Activated CD4-positive, alpha-beta memory T cell treated with anti-CD3 and anti-CD28 coated beads for 36 hours (primary cell): ENCODE measurements around the gene RAB29. TPM values are rescaled to one million over a fixed set of nuclear protein-coding genes. Genes with fewer than 3 reads are reported as not detected.

ENCODE experiments used
- CTCF ChIA-PET: fragments of 350-600 bp; sonication (Branson Sonifier 250); formaldehyde crosslinking; loops from one replicate; lab custom pipeline; 2021; ENCODE audit warnings: antibody characterized with exemption, inconsistent platforms; lab: Charles Lee
- POLR2A ChIA-PET: fragments of 350-600 bp; sonication (Branson Sonifier 250); formaldehyde crosslinking; loops from one replicate; lab custom pipeline; 2021; ENCODE audit warnings: antibody characterized with exemption; lab: Charles Lee
- DNase-seq: peaks from one replicate; pipeline ENCODE4 v3.0.0-alpha.2; 2020
- H3K27ac Mint-ChIP-seq: one replicate; pipeline ENCODE4 v1.8.0; 2021; ENCODE audit warnings: mixed read lengths
- H3K27me3 Mint-ChIP-seq: one replicate; pipeline ENCODE4 v1.8.0; 2021; ENCODE audit warnings: mixed read lengths
- H3K36me3 Mint-ChIP-seq: one replicate; pipeline ENCODE4 v1.8.0; 2021; ENCODE audit warnings: mixed read lengths
- H3K4me1 Mint-ChIP-seq: one replicate; pipeline ENCODE4 v1.8.0; 2021; ENCODE audit warnings: low read depth, mixed read lengths
- H3K4me3 Mint-ChIP-seq: one replicate; pipeline ENCODE4 v1.8.0; 2021; ENCODE audit warnings: mild to moderate bottlenecking, mixed read lengths
- H3K9me3 Mint-ChIP-seq: one replicate; pipeline ENCODE4 v1.8.0; 2021; ENCODE audit warnings: mixed read lengths
- intact Hi-C: fragments of 100-400 bp; cut with micrococcal nuclease; formaldehyde crosslinking; loops from one replicate; pipeline ENCODE4 v1.15.1; 2023
- total RNA-seq, 2 experiments: library from RNA; stranded (reverse); gene quantifications; one replicate each; pipeline ENCODE4 v1.2.3, GENCODE V29; 2021

RAB29 gene
- total RNA-seq, 2 experiments from 2014 or later = 31.5 to 31.6 TPM

- CTCF ChIA-PET = interaction anchor here (1.0 kb wide), 1 partner anchor 188 kb away, joined by 4 read pairs; no protein-coding TSS in a partner anchor
Observed at GRCh38 chr1:205780335-205780734, 5.1 kb upstream of the RAB29 start.

GRCh38 chr1:205777994-205778393 lies 2.7 kb upstream of the RAB29 start:
- intact Hi-C loops = loop anchor here (10.0 kb wide), 2 partner anchors 463 to 653 kb away; partner anchors contain the start of gene RBBP5

More at GRCh38 chr1:205780335-205780734, 5.1 kb upstream of the RAB29 start:
- no peak overlapping the region for H3K27ac Mint-ChIP-seq
- POLR2A ChIA-PET = no interaction called here
- H3K36me3 Mint-ChIP-seq = no peaks in the 10 kb centered on the region
- peaks cover 21% of the 10 kb centered on the region for H3K4me1 Mint-ChIP-seq
- H3K9me3 Mint-ChIP-seq = no peaks in the 10 kb centered on the region
- DNase-seq = no peak
- H3K4me3 Mint-ChIP-seq = no peak overlapping the region
- H3K27me3 Mint-ChIP-seq = no peaks in the 10 kb centered on the region
- intact Hi-C loops = no loop called here

GRCh38 chr1:205775717-205776056 lies 405 bp upstream of the RAB29 start:
- no peak for DNase-seq
- Mint-ChIP-seq H3K9me3 (no peaks in the 10 kb centered on the region), H3K4me1 (peaks cover 48% of the 10 kb centered on the region), H3K36me3 (peaks cover 4% of the 10 kb centered on the region), H3K4me3 (peak overlapping the region; percentile 84), H3K27me3 (no peaks in the 10 kb centered on the region), H3K27ac (peak overlapping the region; percentile 94)
- intact Hi-C loops = loop anchor here (1.0 to 10.0 kb wide), 6 partner anchors 25 to 651 kb away; partner anchors contain the start of genes NUCKS1, RBBP5 and SLC41A1
- ChIA-PET CTCF (interaction anchor here (0.8 to 1.2 kb wide), 2 partner anchors 118 to 202 kb away, joined by 4 to 5 read pairs; no protein-coding TSS in a partner anchor), POLR2A (interaction anchor here (1.5 to 2.8 kb wide), 2 partner anchors 11 to 27 kb away, joined by 3 to 25 read pairs; partner anchors contain the start of gene NUCKS1)

More at GRCh38 chr1:205777994-205778393, 2.7 kb upstream of the RAB29 start:
- H3K9me3 Mint-ChIP-seq = no peaks in the 10 kb centered on the region
- POLR2A ChIA-PET = no interaction called here
- H3K36me3 Mint-ChIP-seq = no peaks in the 10 kb centered on the region
- H3K27me3 Mint-ChIP-seq = no peaks in the 10 kb centered on the region
- no peak overlapping the region for H3K4me3 Mint-ChIP-seq
- DNase-seq = no peak
- peaks cover 36% of the 10 kb centered on the region for H3K4me1 Mint-ChIP-seq
- no peak overlapping the region for H3K27ac Mint-ChIP-seq
- CTCF ChIA-PET = interaction anchor here (1.6 kb wide), 1 partner anchor 199 kb away, joined by 3 read pairs; no protein-coding TSS in a partner anchor

- H3K27me3 Mint-ChIP-seq = no peaks in the 10 kb centered on the region
- intact Hi-C loops = loop anchor here (1.0 to 10.0 kb wide), 6 partner anchors 24 to 650 kb away; partner anchors contain the start of genes NUCKS1, RBBP5 and SLC41A1
- H3K4me3 Mint-ChIP-seq = peak overlapping the region; percentile 84
- peaks cover 17% of the 10 kb centered on the region for H3K36me3 Mint-ChIP-seq
- ChIA-PET POLR2A (interaction anchor here (0.6 to 2.8 kb wide), 7 partner anchors 20 to 142 kb away, joined by 3 to 25 read pairs (median 3); partner anchors contain the start of gene NUCKS1), CTCF (interaction anchor here (0.9 to 3.3 kb wide), 6 partner anchors 10 to 203 kb away, joined by 3 to 16 read pairs (median 4); no protein-coding TSS in a partner anchor)
- no peaks in the 10 kb centered on the region for H3K9me3 Mint-ChIP-seq
- H3K27ac Mint-ChIP-seq = peak overlapping the region; percentile 94
- DNase-seq = peak; percentile 58
- peaks cover 52% of the 10 kb centered on the region for H3K4me1 Mint-ChIP-seq
Observed at GRCh38 chr1:205774198-205775014, 876 bp downstream of the RAB29 start.

GRCh38 chr1:205772607-205773032 lies 2.7 kb downstream of the RAB29 start:
- H3K9me3 Mint-ChIP-seq = no peaks in the 10 kb centered on the region
- H3K36me3 Mint-ChIP-seq = peaks cover 23% of the 10 kb centered on the region
- DNase-seq = peak; percentile 21
- intact Hi-C loops = loop anchor here (1.0 to 10.0 kb wide), 5 partner anchors 8 to 648 kb away; partner anchors contain the start of gene RBBP5
- H3K4me1 Mint-ChIP-seq = peaks cover 54% of the 10 kb centered on the region
- H3K4me3 Mint-ChIP-seq = peak overlapping the region; percentile 19
- no peaks in the 10 kb centered on the region for H3K27me3 Mint-ChIP-seq
- H3K27ac Mint-ChIP-seq = no peak overlapping the region
- ChIA-PET CTCF (interaction anchor here (0.7 to 3.3 kb wide), 6 partner anchors 19 to 205 kb away, joined by 3 to 16 read pairs (median 4); no protein-coding TSS in a partner anchor), POLR2A (interaction anchor here (1.0 to 1.4 kb wide), 5 partner anchors 9 to 142 kb away, joined by 3 to 16 read pairs (median 4); partner anchors contain the start of gene NUCKS1)

GRCh38 chr1:205770618-205771017 lies 4.7 kb downstream of the RAB29 start:
- no peak for DNase-seq
- Mint-ChIP-seq H3K36me3 (peaks cover 25% of the 10 kb centered on the region), H3K9me3 (no peaks in the 10 kb centered on the region), H3K4me3 (no peak overlapping the region), H3K27ac (no peak overlapping the region), H3K4me1 (peaks cover 52% of the 10 kb centered on the region), H3K27me3 (no peaks in the 10 kb centered on the region)
- ChIA-PET CTCF (no interaction called here), POLR2A (no interaction called here)
- intact Hi-C loops = loop anchor here (10.0 kb wide), 2 partner anchors 456 to 646 kb away; partner anchors contain the start of gene RBBP5

- Mint-ChIP-seq H3K4me3 (no peak overlapping the region), H3K27ac (no peak overlapping the region), H3K36me3 (peaks cover 25% of the 10 kb centered on the region), H3K9me3 (no peaks in the 10 kb centered on the region), H3K27me3 (no peaks in the 10 kb centered on the region), H3K4me1 (peaks cover 52% of the 10 kb centered on the region)
- CTCF ChIA-PET = no interaction called here
- intact Hi-C loops = loop anchor here (10.0 kb wide), 2 partner anchors 455 to 645 kb away; partner anchors contain the start of gene RBBP5
- POLR2A ChIA-PET = no interaction called here
- no peak for DNase-seq
Observed at GRCh38 chr1:205769641-205770365, 5.5 kb downstream of the RAB29 start.

GRCh38 chr1:205767248-205767647 lies 8.0 kb downstream of the RAB29 start:
- intact Hi-C loops = no loop called here
- peaks cover 42% of the 10 kb centered on the region for H3K4me1 Mint-ChIP-seq
- no peaks in the 10 kb centered on the region for H3K27me3 Mint-ChIP-seq
- no peak for DNase-seq
- peaks cover 25% of the 10 kb centered on the region for H3K36me3 Mint-ChIP-seq
- H3K9me3 Mint-ChIP-seq = no peaks in the 10 kb centered on the region
- ChIA-PET POLR2A (no interaction called here), CTCF (no interaction called here)
- H3K4me3 Mint-ChIP-seq = no peak overlapping the region
- no peak overlapping the region for H3K27ac Mint-ChIP-seq

GRCh38 chr1:205766570-205766969 lies 8.7 kb downstream of the RAB29 start:
- Mint-ChIP-seq H3K9me3 (no peaks in the 10 kb centered on the region), H3K27me3 (no peaks in the 10 kb centered on the region), H3K36me3 (peaks cover 23% of the 10 kb centered on the region), H3K4me1 (peaks cover 36% of the 10 kb centered on the region), H3K4me3 (no peak overlapping the region), H3K27ac (no peak overlapping the region)
- POLR2A ChIA-PET = interaction anchor here (1.7 kb wide), 1 partner anchor 17 kb away, joined by 9 read pairs; the partner anchor contains the start of gene NUCKS1
- no peak for DNase-seq
- intact Hi-C loops = no loop called here
- CTCF ChIA-PET = no interaction called here

GRCh38 chr1:205766038-205766437 lies 9.2 kb downstream of the RAB29 start:
- Mint-ChIP-seq H3K27ac (no peak overlapping the region), H3K9me3 (no peaks in the 10 kb centered on the region), H3K4me1 (peaks cover 31% of the 10 kb centered on the region), H3K4me3 (no peak overlapping the region), H3K36me3 (peaks cover 23% of the 10 kb centered on the region), H3K27me3 (no peaks in the 10 kb centered on the region)
- CTCF ChIA-PET = no interaction called here
- POLR2A ChIA-PET = interaction anchor here (1.7 kb wide), 1 partner anchor 17 kb away, joined by 9 read pairs; the partner anchor contains the start of gene NUCKS1
- no peak for DNase-seq
- intact Hi-C loops = no loop called here

GRCh38 chr1:205764578-205764977 lies 10.7 kb downstream of the RAB29 start:
- Mint-ChIP-seq H3K4me3 (no peak overlapping the region), H3K36me3 (peaks cover 10% of the 10 kb centered on the region), H3K27ac (no peak overlapping the region), H3K27me3 (no peaks in the 10 kb centered on the region), H3K4me1 (peaks cover 26% of the 10 kb centered on the region), H3K9me3 (no peaks in the 10 kb centered on the region)
- ChIA-PET POLR2A (interaction anchor here (1.2 to 1.6 kb wide), 3 partner anchors 7 to 15 kb away, joined by 3 to 7 read pairs (median 6); partner anchors contain the start of genes NUCKS1 and RAB29), CTCF (interaction anchor here (0.8 to 1.3 kb wide), 2 partner anchors 9 to 499 kb away, joined by 3 to 4 read pairs; no protein-coding TSS in a partner anchor)
- intact Hi-C loops = loop anchor here (1.0 kb wide), 1 partner anchor 8 kb away; no protein-coding TSS in a partner anchor
- DNase-seq = no peak
